H9 (cell line): ENCODE results near the gene JMJD1C. TPM values are rescaled to one million over a fixed set of nuclear protein-coding genes. Genes with fewer than 3 reads are reported as not detected.

Experiments
- DNase-seq: peaks from one replicate; pipeline ENCODE4 v3.0.0-alpha.2; 2017
- H2AFZ ChIP-seq: one replicate; pipeline ENCODE4 v1.6.1; 2013; ENCODE audit warnings: mild to moderate bottlenecking, low read length, control low read depth, moderate library complexity
- H2AK5ac ChIP-seq: 2 replicates; pipeline ENCODE4 v1.6.1; 2013; ENCODE audit warnings: low read length, control low read depth, mixed read lengths; ENCODE audit not compliant: insufficient read length
- H2BK120ac ChIP-seq: one replicate; pipeline ENCODE4 v1.6.1; 2013; ENCODE audit warnings: low read depth, mild to moderate bottlenecking, low read length, control low read depth, inconsistent platforms; ENCODE audit not compliant: poor library complexity, severe bottlenecking
- H2BK12ac ChIP-seq: 2 replicates; pipeline ENCODE4 v1.6.1; 2013; ENCODE audit warnings: low read length, control low read depth, mixed read lengths, low read depth; ENCODE audit not compliant: insufficient read length
- H2BK15ac ChIP-seq: 2 replicates; pipeline ENCODE4 v1.6.1; 2013; ENCODE audit warnings: low read depth, low read length, control low read depth
- H2BK20ac ChIP-seq: one replicate; pipeline ENCODE4 v1.6.1; 2013; ENCODE audit warnings: low read depth, mild to moderate bottlenecking, low read length, control low read depth, inconsistent platforms; ENCODE audit not compliant: poor library complexity, severe bottlenecking
- H2BK5ac ChIP-seq: 2 replicates; pipeline ENCODE4 v1.6.1; 2013; ENCODE audit warnings: low read length, control low read depth, mixed read lengths; ENCODE audit not compliant: insufficient read length
- H3K14ac ChIP-seq: 2 replicates; pipeline ENCODE4 v1.6.1; 2013; ENCODE audit warnings: low read length, control low read depth; ENCODE audit not compliant: insufficient read depth
- H3K18ac ChIP-seq: 2 replicates; pipeline ENCODE4 v1.6.1; 2013; ENCODE audit warnings: low read depth, mild to moderate bottlenecking, mixed read lengths, low read length, control low read depth; ENCODE audit not compliant: insufficient read length
- H3K23ac ChIP-seq: 2 replicates; pipeline ENCODE4 v1.6.1; 2013; ENCODE audit warnings: low read length, control low read depth, mixed read lengths, low read depth; ENCODE audit not compliant: insufficient read length
- H3K23me2 ChIP-seq: 2 replicates; pipeline ENCODE4 v1.6.1; 2013; ENCODE audit warnings: low read depth, mild to moderate bottlenecking, mixed read lengths, low read length, control low read depth; ENCODE audit not compliant: insufficient read length, poor library complexity, severe bottlenecking
- H3K27ac ChIP-seq: 2 replicates; pipeline ENCODE4 v1.5.1; 2013; ENCODE audit warnings: low read length, control low read depth, mixed read lengths, low read depth; ENCODE audit not compliant: insufficient read length
- H3K27me3 ChIP-seq: 2 replicates; pipeline ENCODE4 v1.6.1; 2013; ENCODE audit warnings: low read length, control low read depth, inconsistent platforms; ENCODE audit not compliant: insufficient read depth
- H3K4ac ChIP-seq: 2 replicates; pipeline ENCODE4 v1.6.1; 2013; ENCODE audit warnings: low read depth, mild to moderate bottlenecking, control low read depth, inconsistent platforms, low read length, moderate library complexity
- H3K4me1 ChIP-seq: 2 replicates; pipeline ENCODE4 v1.6.1; 2013; ENCODE audit warnings: low read length, control low read depth, inconsistent platforms; ENCODE audit not compliant: insufficient read depth
- H3K4me2 ChIP-seq: 2 replicates; pipeline ENCODE4 v1.6.1; 2013; ENCODE audit warnings: low read length, control low read depth, mixed read lengths; ENCODE audit not compliant: insufficient read length, insufficient read depth
- H3K56ac ChIP-seq: 2 replicates; pipeline ENCODE4 v1.6.1; 2013; ENCODE audit warnings: low read depth, mild to moderate bottlenecking, mixed read lengths, low read length, control low read depth; ENCODE audit not compliant: insufficient read length
- H3K79me1 ChIP-seq: 2 replicates; pipeline ENCODE4 v1.6.1; 2013; ENCODE audit warnings: low read depth, mild to moderate bottlenecking, moderate library complexity, low read length, control low read depth, inconsistent platforms; ENCODE audit not compliant: insufficient read depth, poor library complexity, severe bottlenecking
- H3K79me2 ChIP-seq: 2 replicates; pipeline ENCODE4 v1.6.1; 2013; ENCODE audit warnings: low read length, control low read depth, inconsistent platforms; ENCODE audit not compliant: insufficient read depth
- H3K9ac ChIP-seq: 2 replicates; pipeline ENCODE4 v1.6.1; 2013; ENCODE audit warnings: low read length, control low read depth, mixed read lengths; ENCODE audit not compliant: insufficient read length; ENCODE audit errors: extremely low read depth
- H3K9me3 ChIP-seq: one replicate; pipeline ENCODE4 v1.6.1; 2013; ENCODE audit warnings: low read depth, low read length, inconsistent platforms; ENCODE audit not compliant: control insufficient read depth
- H3T11ph ChIP-seq: one replicate; pipeline ENCODE4 v1.6.1; 2013; ENCODE audit warnings: mild to moderate bottlenecking, low read length, control low read depth, inconsistent platforms
- H4K20me1 ChIP-seq: one replicate; pipeline ENCODE4 v1.6.1; 2013; ENCODE audit not compliant: control insufficient read depth, insufficient read length, insufficient read depth
- H4K5ac ChIP-seq: 2 replicates; pipeline ENCODE4 v1.6.1; 2013; ENCODE audit warnings: low read depth, mild to moderate bottlenecking, mixed read lengths, low read length, control low read depth; ENCODE audit not compliant: insufficient read length
- H4K8ac ChIP-seq: replicated peaks from 2 replicates; pipeline ENCODE4 v1.6.1; 2013; ENCODE audit warnings: low read length, control low read depth, mixed read lengths, low read depth; ENCODE audit not compliant: insufficient read length
- H4K91ac ChIP-seq: 2 replicates; pipeline ENCODE4 v1.6.1; 2013; ENCODE audit warnings: low read depth, mild to moderate bottlenecking, moderate library complexity, mixed read lengths, low read length, control low read depth; ENCODE audit not compliant: insufficient read length
- H3K27ac Mint-ChIP-seq, 3 experiments: 2 replicates in 2 of 3; 3 replicates in 1 of 3; pipeline ENCODE4 v1.8.0; 2020 to 2021; ENCODE audit warnings: mixed read lengths in 3 of 3, mild to moderate bottlenecking in 1 of 3, moderate library complexity in 1 of 3
- H3K27me3 Mint-ChIP-seq: 2 replicates; pipeline ENCODE4 v1.8.0; 2021; ENCODE audit warnings: low read depth, mild to moderate bottlenecking, moderate library complexity, mixed read lengths
- H3K36me3 Mint-ChIP-seq, 3 experiments: 2 replicates in 2 of 3; 3 replicates in 1 of 3; pipeline ENCODE4 v1.8.0; 2020 to 2021; ENCODE audit warnings: low read depth in 3 of 3, mixed read lengths in 3 of 3; ENCODE audit not compliant: insufficient read depth in 1 of 3
- H3K4me1 Mint-ChIP-seq, 2 experiments: 2 replicates each; pipeline ENCODE4 v1.8.0; 2020; ENCODE audit warnings: mixed read lengths in 2 of 2
- H3K4me3 Mint-ChIP-seq, 2 experiments: 2 replicates in 1 of 2; 3 replicates in 1 of 2; pipeline ENCODE4 v1.8.0; 2020 to 2021; ENCODE audit warnings: mild to moderate bottlenecking in 2 of 2, mixed read lengths in 2 of 2, moderate library complexity in 1 of 2
- H3K9me3 Mint-ChIP-seq, 2 experiments: 2 replicates in 1 of 2; 3 replicates in 1 of 2; pipeline ENCODE4 v1.8.0; 2020; ENCODE audit warnings: mild to moderate bottlenecking in 2 of 2, mixed read lengths in 2 of 2, moderate library complexity in 1 of 2
- CTCF ChIP-seq: fragments of 200-600 bp; sonication (generic); conservative IDR thresholded peaks from 3 replicates; pipeline ENCODE4 v1.8.0; 2021; ENCODE audit warnings: antibody characterized with exemption, mild to moderate bottlenecking
- WGBS: extraction: QIAGEN DNeasy Blood & Tissue Kit; methylation state at CpG from one replicate; pipeline ENCODE4 v1.1.7; 2013; ENCODE audit warnings: missing lambda C conversion rate, low lambda C conversion rate, mixed read lengths; ENCODE audit not compliant: insufficient read length; ENCODE audit errors: extremely low coverage; 5-methylcytosine and 5-hydroxymethylcytosine counted together
- total RNA-seq: library from RNA; stranded (reverse); gene quantifications from 2 replicates; pipeline ENCODE4 v1.2.1, GENCODE V29; 2021

JMJD1C gene
- total RNA-seq, 1 experiment from 2014 or later = 200 TPM

- no peak overlapping the region for H2BK120ac ChIP-seq
- H3K27ac ChIP-seq = peak overlapping the region; percentile 82
- no peaks in the 10 kb centered on the region for H3K27me3 Mint-ChIP-seq
- peak overlapping the region; percentile 35 for H3K4me2 ChIP-seq
- WGBS = no CpG with 5 or more reads among the region's 5 CpGs
- peak overlapping the region; percentile 20; the same call in 1 of the 2 replicates for H3K14ac ChIP-seq
- no peak overlapping the region for H2BK20ac ChIP-seq
- no peaks in the 10 kb centered on the region for H3K27me3 ChIP-seq
- no peak overlapping the region for H3K4ac ChIP-seq
- no peak overlapping the region for H3T11ph ChIP-seq
- peaks cover 28% of the 10 kb centered on the region; the same call in 1 of the 2 replicates for H3K79me2 ChIP-seq
- TF ChIP-seq CTCF = no peak
- no peak overlapping the region for H4K5ac ChIP-seq
- peak overlapping the region; percentile 39 for H2BK5ac ChIP-seq
- no peak overlapping the region for H2AFZ ChIP-seq
- peak overlapping the region; percentile 94 to 99 (median 98) for H3K27ac Mint-ChIP-seq
- no peaks in the 10 kb centered on the region for H3K9me3 ChIP-seq
- H4K20me1 ChIP-seq = no peaks in the 10 kb centered on the region
- H2BK12ac ChIP-seq = peak overlapping the region; percentile 72
- peaks cover 7% of the 10 kb centered on the region; the same call in 1 of the 2 replicates for H3K4me1 ChIP-seq
- peaks cover 0 to 14% (median 13%) of the 10 kb centered on the region in 3 experiments; a peak in 6 of 7 replicates for H3K36me3 Mint-ChIP-seq
- peaks cover 0 to 13% of the 10 kb centered on the region in 2 experiments; a peak in 4 of 5 replicates for H3K9me3 Mint-ChIP-seq
- H3K79me1 ChIP-seq = peaks cover 4% of the 10 kb centered on the region
- H2BK15ac ChIP-seq = no peak overlapping the region
- H3K18ac ChIP-seq = no peak overlapping the region
- H3K56ac ChIP-seq = no peak overlapping the region
- H3K4me1 Mint-ChIP-seq = peaks cover 67 to 74% of the 10 kb centered on the region in 2 experiments
- peak overlapping the region; percentile 60 for H2AK5ac ChIP-seq
- no peak overlapping the region for H4K8ac ChIP-seq
- peak overlapping the region; percentile 3 to 59; a peak in 4 of 5 replicates for H3K4me3 Mint-ChIP-seq
- DNase-seq = peak; percentile 64
- no peak overlapping the region for H4K91ac ChIP-seq
- no peak overlapping the region for H3K9ac ChIP-seq
- H3K23me2 ChIP-seq = no peaks in the 10 kb centered on the region
- H3K23ac ChIP-seq = no peak overlapping the region
Measured at GRCh38 chr10:63515002-63515763, 49.4 kb upstream of the JMJD1C start.
